Panc1 (cell line): ENCODE data around the gene GALC. TPM values are rescaled to one million over a fixed set of nuclear protein-coding genes. Genes with fewer than 3 reads are reported as not detected.

Experiments
- ATAC-seq: fragments of 200-7000 bp; cut with Tn5 transposase; 2 replicates; pipeline ENCODE4 v1.9.1; 2020; ENCODE audit warnings: mild to moderate bottlenecking, moderate library complexity
- BruUV-seq: library from RNA; stranded (reverse); fragments of 400-500 nt; replicated peaks from 2 replicates; lab custom pipeline; 2021; lab: Mats Ljungman, UMichigan
- CTCF ChIA-PET: fragments of 300-600 bp; sonication (Branson Sonifier 250); formaldehyde crosslinking; loops from one replicate; lab custom pipeline; 2022; ENCODE audit warnings: antibody characterized with exemption; lab: Charles Lee
- POLR2A ChIA-PET: fragments of 300-600 bp; sonication (Branson Sonifier 250); formaldehyde crosslinking; loops from one replicate; lab custom pipeline; 2022; ENCODE audit warnings: antibody characterized with exemption; lab: Charles Lee
- DNase-seq: peaks from one replicate; pipeline ENCODE4 v3.0.0-alpha.2; 2010; ENCODE audit warnings: low read depth, low spot score
- H3K27ac ChIP-seq: 2 replicates; pipeline ENCODE4 v1.5.1; 2011; ENCODE audit warnings: mild to moderate bottlenecking, low read length, inconsistent platforms
- H3K27me3 ChIP-seq: fragments of 200-500 bp; sonication (Bioruptor generic); 2 replicates; pipeline ENCODE4 v1.6.0; 2014; ENCODE audit warnings: low read length, inconsistent platforms; ENCODE audit not compliant: control insufficient read depth, insufficient read depth
- H3K36me3 ChIP-seq: fragments of 200-500 bp; sonication (Bioruptor generic); 2 replicates; pipeline ENCODE4 v1.5.1; 2014; ENCODE audit warnings: inconsistent platforms, mild to moderate bottlenecking, low read length, moderate library complexity; ENCODE audit not compliant: control insufficient read depth, insufficient read depth
- H3K4me1 ChIP-seq: 2 replicates; pipeline ENCODE4 v1.5.1; 2011; ENCODE audit warnings: inconsistent platforms, mild to moderate bottlenecking, low read length, moderate library complexity; ENCODE audit not compliant: control insufficient read depth, insufficient read depth
- H3K4me3 ChIP-seq, 2 experiments: 2 replicates each; pipeline ENCODE4 v1.5.1; 2011 to 2012; ENCODE audit warnings: low read depth in 2 of 2, low read length in 2 of 2, mild to moderate bottlenecking in 2 of 2, inconsistent platforms in 1 of 2, moderate library complexity in 1 of 2
- H3K9me3 ChIP-seq: fragments of 200-500 bp; sonication (Bioruptor generic); 2 replicates; pipeline ENCODE4 v1.5.1; 2014; ENCODE audit warnings: low read depth, mild to moderate bottlenecking, inconsistent platforms, low read length, moderate library complexity; ENCODE audit not compliant: control insufficient read depth, insufficient read depth
- POLR2AphosphoS5 ChIP-seq: IDR thresholded peaks from 2 replicates; pipeline ENCODE4 v1.6.1; 2012; ENCODE audit warnings: mild to moderate bottlenecking, low read depth, low read length, moderate library complexity
- SIN3A ChIP-seq: IDR thresholded peaks from 2 replicates; pipeline ENCODE4 v1.6.1; 2012; ENCODE audit warnings: low read depth, mild to moderate bottlenecking, low read length, moderate library complexity, borderline replicate concordance; ENCODE audit not compliant: insufficient read depth
- TCF7L2 ChIP-seq: IDR thresholded peaks from 2 replicates; pipeline ENCODE4 v1.6.1; 2011; ENCODE audit warnings: mild to moderate bottlenecking, low read depth, low read length, inconsistent platforms
- in situ Hi-C: cut with HindIII; loops from 2 replicates; pipeline ENCODE4 v1.10.0; 2016; ENCODE audit warnings: low sequenced_read_pairs, low pct_unique_long_range_greater_than_20kb
- intact Hi-C: fragments of 100-400 bp; cut with micrococcal nuclease; formaldehyde crosslinking; loops from one replicate; pipeline ENCODE4 v1.10.0; 2022; ENCODE audit not compliant: unreplicated experiment
- total RNA-seq: library from RNA; stranded (reverse); gene quantifications from one replicate; pipeline ENCODE4 v1.2.1, GENCODE V29; 2021; ENCODE audit not compliant: unreplicated experiment
- TF ChIP-seq, protein P1 (sequence below), 2 experiments: IDR thresholded peaks; 2 replicates each; pipeline ENCODE4 v1.6.1; 2011 to 2012; ENCODE audit warnings: low read depth in 2 of 2, control low read depth in 1 of 2, low read length in 1 of 2, mild to moderate bottlenecking in 1 of 2, moderate library complexity in 1 of 2; ENCODE audit not compliant: insufficient read depth in 1 of 2
- TF ChIP-seq, protein P2 (sequence below): fragments of 450-650 bp; IDR thresholded peaks from 2 replicates; pipeline ENCODE4 v1.5.1; 2017; ENCODE audit warnings: mild to moderate bottlenecking

Gene GALC
- total RNA-seq, 1 experiment from 2014 or later = 9.7 TPM

DNA sequence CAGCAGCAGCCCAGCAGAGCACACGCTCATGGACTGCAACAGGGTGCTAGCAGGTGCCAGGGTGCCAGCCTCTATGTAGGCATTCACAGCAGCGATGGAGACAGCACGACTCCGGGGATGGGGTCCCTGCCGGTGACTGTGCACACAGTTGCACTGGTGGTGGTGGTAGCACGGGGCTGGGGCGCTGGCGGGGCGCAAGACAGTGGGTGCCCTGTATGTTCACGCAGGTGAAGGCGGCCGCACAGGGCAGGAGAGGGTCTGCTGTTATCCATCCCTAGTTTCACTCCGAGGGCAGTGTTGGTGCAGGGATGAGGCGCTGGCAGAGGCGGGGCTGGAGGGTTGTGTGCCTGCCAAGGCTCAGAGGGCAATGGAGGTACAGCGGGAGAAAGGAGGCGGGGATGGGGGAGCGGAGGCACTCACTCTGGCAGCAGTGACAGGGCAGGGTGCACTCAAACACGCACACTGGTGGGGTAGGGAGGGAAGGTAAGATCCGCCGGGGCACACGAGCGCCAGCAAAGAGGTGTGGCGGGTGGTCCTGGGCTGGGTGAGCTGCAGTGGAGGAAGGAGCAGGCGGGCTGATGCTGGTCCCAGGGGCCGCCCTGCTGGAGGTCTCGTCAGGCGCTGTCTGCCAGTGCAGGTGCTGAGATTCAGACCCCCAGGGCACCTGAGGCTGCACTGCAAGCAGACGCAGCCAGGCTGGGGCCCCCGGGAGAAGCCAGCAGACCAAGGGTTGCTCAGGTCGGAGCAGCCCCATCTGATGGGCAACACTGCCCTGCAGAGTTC, 76.7 kb downstream of the GALC start:
- no peaks in the 10 kb centered on the region for H3K9me3 ChIP-seq
- ChIA-PET POLR2A (no interaction called here), CTCF (no interaction called here)
- H3K4me1 ChIP-seq = no peaks in the 10 kb centered on the region
- no peak overlapping the region for H3K4me3 ChIP-seq
- no peak for ATAC-seq
- no peak for DNase-seq
- no peaks in the 10 kb centered on the region for H3K36me3 ChIP-seq
- intact Hi-C loops = no loop called here
- H3K27me3 ChIP-seq = no peaks in the 10 kb centered on the region
- in situ Hi-C loops = no loop called here
- TF ChIP-seq POLR2AphosphoS5 (no peak), SIN3A (no peak), TCF7L2 (no peak)
- TF ChIP-seq, protein P1, sequence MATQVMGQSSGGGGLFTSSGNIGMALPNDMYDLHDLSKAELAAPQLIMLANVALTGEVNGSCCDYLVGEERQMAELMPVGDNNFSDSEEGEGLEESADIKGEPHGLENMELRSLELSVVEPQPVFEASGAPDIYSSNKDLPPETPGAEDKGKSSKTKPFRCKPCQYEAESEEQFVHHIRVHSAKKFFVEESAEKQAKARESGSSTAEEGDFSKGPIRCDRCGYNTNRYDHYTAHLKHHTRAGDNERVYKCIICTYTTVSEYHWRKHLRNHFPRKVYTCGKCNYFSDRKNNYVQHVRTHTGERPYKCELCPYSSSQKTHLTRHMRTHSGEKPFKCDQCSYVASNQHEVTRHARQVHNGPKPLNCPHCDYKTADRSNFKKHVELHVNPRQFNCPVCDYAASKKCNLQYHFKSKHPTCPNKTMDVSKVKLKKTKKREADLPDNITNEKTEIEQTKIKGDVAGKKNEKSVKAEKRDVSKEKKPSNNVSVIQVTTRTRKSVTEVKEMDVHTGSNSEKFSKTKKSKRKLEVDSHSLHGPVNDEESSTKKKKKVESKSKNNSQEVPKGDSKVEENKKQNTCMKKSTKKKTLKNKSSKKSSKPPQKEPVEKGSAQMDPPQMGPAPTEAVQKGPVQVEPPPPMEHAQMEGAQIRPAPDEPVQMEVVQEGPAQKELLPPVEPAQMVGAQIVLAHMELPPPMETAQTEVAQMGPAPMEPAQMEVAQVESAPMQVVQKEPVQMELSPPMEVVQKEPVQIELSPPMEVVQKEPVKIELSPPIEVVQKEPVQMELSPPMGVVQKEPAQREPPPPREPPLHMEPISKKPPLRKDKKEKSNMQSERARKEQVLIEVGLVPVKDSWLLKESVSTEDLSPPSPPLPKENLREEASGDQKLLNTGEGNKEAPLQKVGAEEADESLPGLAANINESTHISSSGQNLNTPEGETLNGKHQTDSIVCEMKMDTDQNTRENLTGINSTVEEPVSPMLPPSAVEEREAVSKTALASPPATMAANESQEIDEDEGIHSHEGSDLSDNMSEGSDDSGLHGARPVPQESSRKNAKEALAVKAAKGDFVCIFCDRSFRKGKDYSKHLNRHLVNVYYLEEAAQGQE (IDR thresholded peaks at IDR 0.05; ENCODE audit: insufficient read depth in 1 of 2, low read depth in 2 of 2, low read length in 1 of 2) = no peak
- TF ChIP-seq, protein P2, sequence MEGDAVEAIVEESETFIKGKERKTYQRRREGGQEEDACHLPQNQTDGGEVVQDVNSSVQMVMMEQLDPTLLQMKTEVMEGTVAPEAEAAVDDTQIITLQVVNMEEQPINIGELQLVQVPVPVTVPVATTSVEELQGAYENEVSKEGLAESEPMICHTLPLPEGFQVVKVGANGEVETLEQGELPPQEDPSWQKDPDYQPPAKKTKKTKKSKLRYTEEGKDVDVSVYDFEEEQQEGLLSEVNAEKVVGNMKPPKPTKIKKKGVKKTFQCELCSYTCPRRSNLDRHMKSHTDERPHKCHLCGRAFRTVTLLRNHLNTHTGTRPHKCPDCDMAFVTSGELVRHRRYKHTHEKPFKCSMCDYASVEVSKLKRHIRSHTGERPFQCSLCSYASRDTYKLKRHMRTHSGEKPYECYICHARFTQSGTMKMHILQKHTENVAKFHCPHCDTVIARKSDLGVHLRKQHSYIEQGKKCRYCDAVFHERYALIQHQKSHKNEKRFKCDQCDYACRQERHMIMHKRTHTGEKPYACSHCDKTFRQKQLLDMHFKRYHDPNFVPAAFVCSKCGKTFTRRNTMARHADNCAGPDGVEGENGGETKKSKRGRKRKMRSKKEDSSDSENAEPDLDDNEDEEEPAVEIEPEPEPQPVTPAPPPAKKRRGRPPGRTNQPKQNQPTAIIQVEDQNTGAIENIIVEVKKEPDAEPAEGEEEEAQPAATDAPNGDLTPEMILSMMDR = no peak
- H3K27ac ChIP-seq = no peak overlapping the region
- no TSS peak for BruUV-seq

DNA sequence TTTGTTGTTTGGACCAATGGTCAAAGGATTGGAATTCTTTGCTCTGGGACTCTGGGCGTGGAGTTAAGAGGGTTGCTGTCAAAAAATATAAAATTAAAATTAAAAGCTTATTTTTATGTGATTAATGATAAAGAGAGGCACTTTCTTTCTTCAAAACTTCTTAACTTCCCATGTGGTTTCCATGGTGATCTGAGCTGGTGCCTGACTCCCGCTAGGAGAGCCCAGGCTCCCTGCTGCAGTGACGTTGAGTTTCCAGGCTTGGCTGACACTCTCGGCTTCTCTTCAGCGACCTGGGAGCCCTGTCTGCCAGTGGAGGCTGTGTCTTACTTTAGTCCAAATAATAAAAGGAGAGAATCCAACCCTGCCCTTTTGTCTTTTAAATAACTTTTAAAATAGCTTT, 84.4 kb downstream of the GALC start:
- no peak for ATAC-seq
- intact Hi-C loops (no loop called here), in situ Hi-C loops (no loop called here)
- no peaks in the 10 kb centered on the region for H3K27me3 ChIP-seq
- CTCF ChIA-PET = no interaction called here
- no peaks in the 10 kb centered on the region for H3K36me3 ChIP-seq
- TF ChIP-seq TCF7L2 (no peak), POLR2AphosphoS5 (no peak), SIN3A (no peak)
- TF ChIP-seq, protein P2 = no peak
- TF ChIP-seq, protein P1 (IDR thresholded peaks at IDR 0.05; ENCODE audit: insufficient read depth in 1 of 2, low read depth in 2 of 2, low read length in 1 of 2) = no peak
- no peaks in the 10 kb centered on the region for H3K9me3 ChIP-seq
- no TSS peak for BruUV-seq
- H3K27ac ChIP-seq = no peak overlapping the region
- POLR2A ChIA-PET = no interaction called here
- H3K4me3 ChIP-seq = no peak overlapping the region
- H3K4me1 ChIP-seq = no peaks in the 10 kb centered on the region
- no peak for DNase-seq
